ENCODE results near the gene LCE2A.

The LCE2A gene

DNA sequence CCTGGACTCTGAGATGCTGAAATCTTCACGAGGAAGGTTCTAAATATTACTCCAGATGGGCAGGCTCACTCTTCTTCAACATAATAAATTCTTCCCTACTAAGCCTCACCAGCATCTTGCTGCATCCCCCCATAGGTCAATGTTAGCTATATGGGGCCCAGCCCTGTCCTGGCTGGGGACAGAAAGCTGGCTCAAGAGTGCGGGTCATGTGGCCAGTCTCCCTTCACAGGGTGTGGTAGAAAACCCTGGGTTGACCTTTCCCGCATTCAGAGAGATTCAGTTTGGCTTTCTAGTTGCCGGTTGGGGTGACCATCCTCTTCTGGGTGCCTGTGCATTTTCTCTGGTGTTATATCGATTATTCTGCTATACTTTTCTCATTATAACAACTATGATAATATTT is 39.9 kb downstream of the LCE2A start:
- Histone ChIP-seq H4K91ac (ENCODE audit: low read length) (no peak overlapping the region), H3K27ac (ENCODE audit: low read length, poor library complexity, severe bottlenecking) (no peak overlapping the region), H3K9me3 (ENCODE audit: control insufficient read depth, low read length) (no peaks in the 10 kb centered on the region), H3K18ac (ENCODE audit: low read depth in 1 of 2, low read length in 2 of 2) (no peak overlapping the region), H3K27me3 (ENCODE audit: control insufficient read depth in 1 of 2, insufficient read depth in 1 of 2, low read length in 2 of 2) (no peaks in the 10 kb centered on the region), H2BK120ac (ENCODE audit: low read depth, low read length) (no peak overlapping the region), H3K23ac (ENCODE audit: low read length in 2 of 2) (no peak overlapping the region), H3K4me3 (ENCODE audit: insufficient read depth in 1 of 2, low read depth in 1 of 2, low read length in 2 of 2) (no peak overlapping the region), H3K4ac (ENCODE audit: low read depth in 1 of 2, low read length in 2 of 2) (no peak overlapping the region), H2BK5ac (ENCODE audit: low read depth, low read length, poor library complexity, severe bottlenecking) (no peak overlapping the region), H2BK12ac (ENCODE audit: low read length in 2 of 2) (no peak overlapping the region), H3K36me3 (ENCODE audit: control insufficient read depth in 1 of 2, insufficient read depth in 2 of 2, low read depth in 1 of 2, low read length in 2 of 2) (no peaks in the 10 kb centered on the region), H3K4me1 (ENCODE audit: control insufficient read depth, insufficient read depth, low read depth, low read length) (no peaks in the 10 kb centered on the region), H4K8ac (ENCODE audit: low read length) (no peak overlapping the region), H3K9ac (ENCODE audit: low read length) (no peak overlapping the region), H3K14ac (ENCODE audit: low read length in 2 of 2) (no peak overlapping the region), H3K79me1 (replicated peaks; ENCODE audit: low read length, poor library complexity, severe bottlenecking) (no peaks in the 10 kb centered on the region), H2BK15ac (ENCODE audit: low read depth, poor library complexity, severe bottlenecking) (no peak overlapping the region), H2AFZ (ENCODE audit: low read depth, low read length) (no peak overlapping the region), H3K4me2 (ENCODE audit: low read length, poor library complexity, severe bottlenecking) (no peak overlapping the region), H2AK5ac (ENCODE audit: low read length, severe bottlenecking) (no peak overlapping the region)
- DNase-seq, result no peak
- 44% methylated on average over 3 of the region's 5 CpGs for WGBS

- Histone ChIP-seq H3K79me1 (replicated peaks; ENCODE audit: low read length, poor library complexity, severe bottlenecking) (no peaks in the 10 kb centered on the region), H3K4me2 (ENCODE audit: low read length, poor library complexity, severe bottlenecking) (no peak overlapping the region), H3K23ac (ENCODE audit: low read length in 2 of 2) (no peak overlapping the region), H3K9me3 (ENCODE audit: control insufficient read depth, low read length) (no peaks in the 10 kb centered on the region), H2BK120ac (ENCODE audit: low read depth, low read length) (no peak overlapping the region), H3K27ac (ENCODE audit: low read length, poor library complexity, severe bottlenecking) (no peak overlapping the region), H3K4me3 (ENCODE audit: insufficient read depth in 1 of 2, low read depth in 1 of 2, low read length in 2 of 2) (no peak overlapping the region), H2BK15ac (ENCODE audit: low read depth, poor library complexity, severe bottlenecking) (no peak overlapping the region), H3K36me3 (ENCODE audit: control insufficient read depth in 1 of 2, insufficient read depth in 2 of 2, low read depth in 1 of 2, low read length in 2 of 2) (no peaks in the 10 kb centered on the region), H3K14ac (ENCODE audit: low read length in 2 of 2) (no peak overlapping the region), H2AFZ (ENCODE audit: low read depth, low read length) (no peak overlapping the region), H3K18ac (ENCODE audit: low read depth in 1 of 2, low read length in 2 of 2) (no peak overlapping the region), H4K91ac (ENCODE audit: low read length) (no peak overlapping the region), H2BK12ac (ENCODE audit: low read length in 2 of 2) (no peak overlapping the region), H3K4me1 (ENCODE audit: control insufficient read depth, insufficient read depth, low read depth, low read length) (no peaks in the 10 kb centered on the region), H3K4ac (ENCODE audit: low read depth in 1 of 2, low read length in 2 of 2) (no peak overlapping the region), H3K9ac (ENCODE audit: low read length) (no peak overlapping the region), H4K8ac (ENCODE audit: low read length) (no peak overlapping the region), H2AK5ac (ENCODE audit: low read length, severe bottlenecking) (no peak overlapping the region), H3K27me3 (ENCODE audit: control insufficient read depth in 1 of 2, insufficient read depth in 1 of 2, low read length in 2 of 2) (no peaks in the 10 kb centered on the region), H2BK5ac (ENCODE audit: low read depth, low read length, poor library complexity, severe bottlenecking) (no peak overlapping the region)
- WGBS, result 68% methylated on average over 3 of the region's 3 CpGs
- no peak for DNase-seq
Observed at GRCh38 chr1:152739841-152740240, 41.7 kb downstream of the LCE2A start.

- no peak overlapping the region for H3K4me2 ChIP-seq (ENCODE audit: low read length, poor library complexity, severe bottlenecking)
- no peaks in the 10 kb centered on the region for H3K79me1 ChIP-seq (replicated peaks; ENCODE audit: low read length, poor library complexity, severe bottlenecking)
- H2BK120ac ChIP-seq (ENCODE audit: low read depth, low read length), result no peak overlapping the region
- no peak overlapping the region for H3K9ac ChIP-seq (ENCODE audit: low read length)
- H4K91ac ChIP-seq (ENCODE audit: low read length), result no peak overlapping the region
- no peak overlapping the region for H2AK5ac ChIP-seq (ENCODE audit: low read length, severe bottlenecking)
- no peaks in the 10 kb centered on the region for H3K4me1 ChIP-seq (ENCODE audit: control insufficient read depth, insufficient read depth, low read depth, low read length)
- H2BK12ac ChIP-seq (ENCODE audit: low read length in 2 of 2), result no peak overlapping the region
- no peak overlapping the region for H3K4ac ChIP-seq (ENCODE audit: low read depth in 1 of 2, low read length in 2 of 2)
- no peak overlapping the region for H4K8ac ChIP-seq (ENCODE audit: low read length)
- no peak overlapping the region for H2BK5ac ChIP-seq (ENCODE audit: low read depth, low read length, poor library complexity, severe bottlenecking)
- H3K18ac ChIP-seq (ENCODE audit: low read depth in 1 of 2, low read length in 2 of 2), result no peak overlapping the region
- H3K27ac ChIP-seq (ENCODE audit: low read length, poor library complexity, severe bottlenecking), result no peak overlapping the region
- H2AFZ ChIP-seq (ENCODE audit: low read depth, low read length), result no peak overlapping the region
- no peak overlapping the region for H3K14ac ChIP-seq (ENCODE audit: low read length in 2 of 2)
- H3K27me3 ChIP-seq (ENCODE audit: control insufficient read depth in 1 of 2, insufficient read depth in 1 of 2, low read length in 2 of 2), result no peaks in the 10 kb centered on the region
- H2BK15ac ChIP-seq (ENCODE audit: low read depth, poor library complexity, severe bottlenecking), result no peak overlapping the region
- no peak overlapping the region for H3K23ac ChIP-seq (ENCODE audit: low read length in 2 of 2)
- H3K9me3 ChIP-seq (ENCODE audit: control insufficient read depth, low read length), result no peaks in the 10 kb centered on the region
- no peaks in the 10 kb centered on the region for H3K36me3 ChIP-seq (ENCODE audit: control insufficient read depth in 1 of 2, insufficient read depth in 2 of 2, low read depth in 1 of 2, low read length in 2 of 2)
- DNase-seq, result no peak
- H3K4me3 ChIP-seq (ENCODE audit: insufficient read depth in 1 of 2, low read depth in 1 of 2, low read length in 2 of 2), result no peak overlapping the region
Observed at GRCh38 chr1:152741656-152742055, 43.5 kb downstream of the LCE2A start.

- Histone ChIP-seq H2BK5ac (ENCODE audit: low read depth, low read length, poor library complexity, severe bottlenecking) (no peak overlapping the region), H3K4me2 (ENCODE audit: low read length, poor library complexity, severe bottlenecking) (no peak overlapping the region), H4K91ac (ENCODE audit: low read length) (no peak overlapping the region), H2BK120ac (ENCODE audit: low read depth, low read length) (no peak overlapping the region), H4K8ac (ENCODE audit: low read length) (no peak overlapping the region), H3K18ac (ENCODE audit: low read depth in 1 of 2, low read length in 2 of 2) (no peak overlapping the region), H3K9ac (ENCODE audit: low read length) (no peak overlapping the region), H3K14ac (ENCODE audit: low read length in 2 of 2) (no peak overlapping the region), H3K36me3 (ENCODE audit: control insufficient read depth in 1 of 2, insufficient read depth in 2 of 2, low read depth in 1 of 2, low read length in 2 of 2) (no peaks in the 10 kb centered on the region), H2AFZ (ENCODE audit: low read depth, low read length) (no peak overlapping the region), H3K4ac (ENCODE audit: low read depth in 1 of 2, low read length in 2 of 2) (no peak overlapping the region), H3K4me3 (ENCODE audit: insufficient read depth in 1 of 2, low read depth in 1 of 2, low read length in 2 of 2) (no peak overlapping the region), H3K79me1 (replicated peaks; ENCODE audit: low read length, poor library complexity, severe bottlenecking) (no peaks in the 10 kb centered on the region), H3K23ac (ENCODE audit: low read length in 2 of 2) (no peak overlapping the region), H3K27me3 (ENCODE audit: control insufficient read depth in 1 of 2, insufficient read depth in 1 of 2, low read length in 2 of 2) (no peaks in the 10 kb centered on the region), H2BK12ac (ENCODE audit: low read length in 2 of 2) (no peak overlapping the region), H2AK5ac (ENCODE audit: low read length, severe bottlenecking) (no peak overlapping the region), H2BK15ac (ENCODE audit: low read depth, poor library complexity, severe bottlenecking) (no peak overlapping the region), H3K27ac (ENCODE audit: low read length, poor library complexity, severe bottlenecking) (no peak overlapping the region), H3K4me1 (ENCODE audit: control insufficient read depth, insufficient read depth, low read depth, low read length) (no peaks in the 10 kb centered on the region), H3K9me3 (ENCODE audit: control insufficient read depth, low read length) (no peaks in the 10 kb centered on the region)
- DNase-seq, result no peak
- WGBS, result 27% methylated on average over 2 of the region's 2 CpGs
Observed at GRCh38 chr1:152743371-152744145, 45.4 kb downstream of the LCE2A start.
